Spleen (tissue), 7 donors: ENCODE measurements around the gene AADACL3.

Experiments used
- POLR2A ChIP-seq, 3 donors: fragments of 450-650 bp; IDR thresholded peaks; one replicate each; pipeline ENCODE4 v1.5.1; 2017; ENCODE audit warnings: antibody characterized with exemption in 3 of 3, mild to moderate bottlenecking in 1 of 3
- POLR2AphosphoS5 ChIP-seq, 3 donors: sonication (generic); formaldehyde crosslinking; IDR thresholded peaks; one replicate each; pipeline ENCODE4 v1.5.1; 2017; ENCODE audit warnings: antibody characterized with exemption in 3 of 3
- TF ChIP-seq, protein P1 (sequence below), 11 experiments: fragments of 200-600 bp in 7 of 11; fragments of 450-650 bp in 4 of 11; sonication (generic) in 4 of 11; IDR thresholded peaks in 8 of 11; conservative IDR thresholded peaks in 3 of 11; 1 replicate in 7 of 11; 2 replicates in 4 of 11; pipeline versions ENCODE4 v1.4.0 to v1.8.0; 2016 to 2021; ENCODE audit warnings: antibody characterized with exemption in 11 of 11, inconsistent platforms in 4 of 11, mild to moderate bottlenecking in 1 of 11
- donor health status: DM: no; HTN: no; CAD: no; lungs with moderate emphysema.
- donor health status: DM: no; HTN: no; CAD: no.
- donor health status: DM: no; HTN: no; CAD: no.

DNA sequence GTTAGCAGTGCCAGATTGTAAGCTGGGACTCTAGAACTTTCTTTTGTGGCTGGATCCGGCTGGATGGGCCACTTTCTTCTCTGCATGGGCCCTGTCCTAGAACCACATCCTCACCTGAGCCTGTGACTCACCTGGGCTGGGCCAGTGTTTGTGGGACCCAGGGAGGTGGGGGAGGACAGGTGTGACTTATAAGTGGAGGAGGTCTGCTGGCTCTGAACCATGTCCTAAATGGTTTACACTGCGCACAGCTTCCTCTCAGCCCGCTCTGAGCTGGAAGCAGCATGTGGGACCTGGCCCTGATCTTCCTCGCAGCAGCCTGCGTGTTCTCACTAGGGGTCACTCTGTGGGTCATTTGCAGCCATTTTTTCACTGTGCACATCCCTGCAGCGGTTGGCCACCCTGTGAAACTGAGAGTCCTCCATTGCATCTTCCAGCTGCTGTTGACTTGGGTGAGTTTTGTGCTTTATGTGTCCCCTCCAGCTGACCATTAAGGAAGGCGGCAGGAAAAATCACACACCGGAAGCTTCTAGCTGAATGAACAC, at the start of gene AADACL3:
- TF ChIP-seq, protein P1, sequence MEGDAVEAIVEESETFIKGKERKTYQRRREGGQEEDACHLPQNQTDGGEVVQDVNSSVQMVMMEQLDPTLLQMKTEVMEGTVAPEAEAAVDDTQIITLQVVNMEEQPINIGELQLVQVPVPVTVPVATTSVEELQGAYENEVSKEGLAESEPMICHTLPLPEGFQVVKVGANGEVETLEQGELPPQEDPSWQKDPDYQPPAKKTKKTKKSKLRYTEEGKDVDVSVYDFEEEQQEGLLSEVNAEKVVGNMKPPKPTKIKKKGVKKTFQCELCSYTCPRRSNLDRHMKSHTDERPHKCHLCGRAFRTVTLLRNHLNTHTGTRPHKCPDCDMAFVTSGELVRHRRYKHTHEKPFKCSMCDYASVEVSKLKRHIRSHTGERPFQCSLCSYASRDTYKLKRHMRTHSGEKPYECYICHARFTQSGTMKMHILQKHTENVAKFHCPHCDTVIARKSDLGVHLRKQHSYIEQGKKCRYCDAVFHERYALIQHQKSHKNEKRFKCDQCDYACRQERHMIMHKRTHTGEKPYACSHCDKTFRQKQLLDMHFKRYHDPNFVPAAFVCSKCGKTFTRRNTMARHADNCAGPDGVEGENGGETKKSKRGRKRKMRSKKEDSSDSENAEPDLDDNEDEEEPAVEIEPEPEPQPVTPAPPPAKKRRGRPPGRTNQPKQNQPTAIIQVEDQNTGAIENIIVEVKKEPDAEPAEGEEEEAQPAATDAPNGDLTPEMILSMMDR (IDR thresholded peaks at IDR 0.05 in 8 of 11, conservative IDR thresholded peaks at IDR 0.05 in 3 of 11) = no peak
- TF ChIP-seq POLR2A (IDR thresholded peaks at IDR 0.05) (no peak), POLR2AphosphoS5 (IDR thresholded peaks at IDR 0.05) (no peak)
